Measurements from ENCODE around the gene TNPO3.
"Not testable (repeated sequence)": the region's sequence is repeated elsewhere in the genome, so short reads cannot be mapped to it uniquely, and the experiment has no call there.

Gene TNPO3

GRCh38 chr7:128954830-128955802, 99.8 kb downstream of the TNPO3 start:
- no peak for FAIRE-seq

GRCh38 chr7:128954150-128954549, 100.8 kb downstream of the TNPO3 start:
- no peak for FAIRE-seq

GRCh38 chr7:128951296-128951695, 103.6 kb downstream of the TNPO3 start:
- no peak for FAIRE-seq

GRCh38 chr7:128948976-128949760, 105.7 kb downstream of the TNPO3 start:
- no peak for FAIRE-seq

- FAIRE-seq, result no peak
Observed at GRCh38 chr7:128948312-128948973, 106.5 kb downstream of the TNPO3 start.

- FAIRE-seq, result no peak
Observed at GRCh38 chr7:128947854-128948253, 107.1 kb downstream of the TNPO3 start.

GRCh38 chr7:128946936-128947830, 107.7 kb downstream of the TNPO3 start:
- no peak for FAIRE-seq

- FAIRE-seq, result no peak
Observed at GRCh38 chr7:128945668-128946366, 109.1 kb downstream of the TNPO3 start.

- FAIRE-seq, result no peak
Observed at GRCh38 chr7:128944487-128945236, 110.2 kb downstream of the TNPO3 start.

GRCh38 chr7:128943251-128943650, 111.7 kb downstream of the TNPO3 start:
- not testable (repeated sequence) for FAIRE-seq

GRCh38 chr7:128941946-128942526, 112.9 kb downstream of the TNPO3 start:
- no peak for FAIRE-seq

GRCh38 chr7:128941323-128941890, 113.5 kb downstream of the TNPO3 start:
- no peak for FAIRE-seq

GRCh38 chr7:128940494-128941322, 114.2 kb downstream of the TNPO3 start:
- FAIRE-seq, result no peak

- FAIRE-seq, result no peak
Observed at GRCh38 chr7:128939861-128940410, 115.0 kb downstream of the TNPO3 start.

- FAIRE-seq, result no peak
Observed at GRCh38 chr7:128939075-128939860, 115.6 kb downstream of the TNPO3 start.

- no peak for FAIRE-seq
Observed at GRCh38 chr7:128938544-128939074, 116.3 kb downstream of the TNPO3 start.
